Epithelial cell of esophagus (primary cell): Measurements from ENCODE around the gene CNOT8.

Experiments
- DNase-seq: peaks from one replicate; pipeline ENCODE4 v3.0.0; 2010; ENCODE audit warnings: low read depth
- H3K4me3 ChIP-seq: 2 replicates; pipeline ENCODE4 v1.5.1; 2011; ENCODE audit warnings: mild to moderate bottlenecking, low read length, control low read depth
- CTCF ChIP-seq: IDR thresholded peaks from 2 replicates; pipeline ENCODE4 v1.5.1; 2011; ENCODE audit warnings: low read depth, mild to moderate bottlenecking, low read length, control low read depth, inconsistent platforms; ENCODE audit not compliant: insufficient read depth; ENCODE audit errors: missing control alignments

CNOT8 gene

GRCh38 chr5:154858972-154859871, 795 bp downstream of the CNOT8 start:
- H3K4me3 ChIP-seq, result peak overlapping the region; percentile 91
- DNase-seq, result peak; percentile 21
- TF ChIP-seq CTCF, result no peak

GRCh38 chr5:154860123-154860522, 1.7 kb downstream of the CNOT8 start:
- H3K4me3 ChIP-seq, result peak overlapping the region; percentile 91
- TF ChIP-seq CTCF, result no peak
- DNase-seq, result peak; percentile 69

GRCh38 chr5:154860765-154861164, 2.3 kb downstream of the CNOT8 start:
- H3K4me3 ChIP-seq, result peak overlapping the region; percentile 91
- no peak for DNase-seq
- TF ChIP-seq CTCF, result no peak

GRCh38 chr5:154861946-154862345, 3.5 kb downstream of the CNOT8 start:
- no peak for DNase-seq
- no peak for TF ChIP-seq CTCF
- H3K4me3 ChIP-seq, result no peak overlapping the region

- no peak overlapping the region for H3K4me3 ChIP-seq
- no peak for DNase-seq
- TF ChIP-seq CTCF, result no peak
Measured at GRCh38 chr5:154862766-154863165, 4.3 kb downstream of the CNOT8 start.

GRCh38 chr5:154863291-154864080, 5.1 kb downstream of the CNOT8 start:
- no peak for TF ChIP-seq CTCF
- H3K4me3 ChIP-seq, result no peak overlapping the region
- no peak for DNase-seq
